ENCODE results near the gene TANC1. TPM values are rescaled to one million over a fixed set of nuclear protein-coding genes. Genes with fewer than 3 reads are reported as not detected.
A peak's percentile ranks its signal among the peaks of the same experiment; 100 is the strongest.

The TANC1 gene
- total RNA-seq, 1 donor from 2014 or later: 56.9 TPM

DNA sequence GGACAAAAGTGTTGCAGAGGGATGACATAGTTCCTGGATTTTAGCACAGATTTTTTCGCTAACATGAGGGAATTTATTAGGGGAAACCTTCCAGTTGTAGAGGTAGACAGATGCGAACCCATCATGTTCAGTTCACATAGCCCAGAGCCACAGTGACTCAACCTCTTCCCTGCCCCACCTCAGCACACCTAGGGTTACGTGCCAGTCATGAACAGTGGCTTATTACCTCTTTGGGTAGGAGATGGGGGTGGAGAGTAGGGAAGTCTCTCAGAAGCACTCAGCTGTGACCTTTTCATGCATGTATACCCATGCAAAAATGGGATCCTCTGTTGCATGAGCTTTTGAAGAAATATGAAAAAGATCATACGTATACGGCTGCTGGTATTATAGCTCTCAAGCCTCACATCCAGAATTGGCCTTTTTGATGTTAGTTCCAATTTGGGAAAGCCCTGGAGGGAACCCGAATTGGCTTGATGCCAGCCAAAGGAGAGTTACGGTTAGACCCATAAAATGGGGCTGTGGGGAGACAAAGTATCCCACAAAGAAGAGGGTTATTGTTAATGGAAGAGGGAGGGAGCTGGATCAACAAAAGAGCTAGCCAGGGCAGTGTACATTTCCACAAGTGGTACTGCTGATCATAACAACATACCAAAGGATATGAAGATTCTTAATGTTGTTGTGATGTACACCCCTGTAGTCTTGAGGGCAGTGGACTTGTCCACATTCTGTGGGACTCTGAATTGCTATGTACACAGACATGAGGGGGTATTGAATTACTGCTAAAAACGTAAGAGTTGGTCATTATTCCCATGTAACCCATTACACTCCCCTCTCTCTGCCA lies 4.9 kb downstream of the TANC1 start:
- H3K4me1 Mint-ChIP-seq (ENCODE audit: unreplicated experiment): peaks cover 39% of the 10 kb centered on the region
- no peak for TF ChIP-seq CTCF (conservative IDR thresholded peaks at IDR 0.05)
- peaks cover 2% of the 10 kb centered on the region for H3K27me3 Mint-ChIP-seq
- peak overlapping the region; percentile 32 for H3K27ac Mint-ChIP-seq
- no peaks in the 10 kb centered on the region for H3K9me3 Mint-ChIP-seq
- DNase-seq (ENCODE audit: extremely low spot score, unreplicated experiment): no peak
- peaks cover 7% of the 10 kb centered on the region for H3K36me3 Mint-ChIP-seq
- H3K4me3 Mint-ChIP-seq: peak overlapping the region; percentile 96

DNA sequence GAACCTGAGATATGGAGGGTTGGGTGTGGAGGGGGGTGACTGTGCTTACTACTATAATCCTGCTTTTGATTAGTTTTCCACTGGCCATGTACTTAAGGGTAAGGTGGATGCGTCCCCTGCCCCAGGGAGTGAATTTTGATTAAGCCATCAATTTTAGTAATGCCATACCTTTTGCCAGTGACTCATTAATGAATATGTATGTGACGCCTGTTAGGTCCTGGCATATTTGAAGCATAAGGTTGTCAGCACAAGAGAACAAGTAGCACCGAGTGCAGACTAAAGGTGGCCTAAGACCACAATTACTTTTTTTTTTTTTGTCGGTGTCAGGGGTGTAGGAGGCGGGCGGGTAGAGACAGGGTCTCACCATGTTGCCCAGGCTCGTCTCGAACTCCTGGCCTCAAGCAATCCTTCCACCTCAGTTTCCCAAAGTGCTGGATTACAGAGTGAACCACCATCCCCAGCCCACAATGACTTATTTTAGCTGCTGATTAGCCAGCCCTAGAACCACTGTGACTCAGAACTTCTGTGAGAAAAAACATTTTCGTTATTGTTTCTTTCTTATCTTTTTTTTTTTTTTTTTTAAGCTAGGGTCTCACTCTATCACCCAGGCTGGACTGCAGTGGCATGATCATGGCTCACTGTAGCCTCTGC lies 7.0 kb downstream of the TANC1 start:
- no peak for TF ChIP-seq CTCF (conservative IDR thresholded peaks at IDR 0.05)
- Mint-ChIP-seq H3K36me3 (peaks cover 7% of the 10 kb centered on the region), H3K4me3 (peak overlapping the region; percentile 29), H3K27me3 (no peaks in the 10 kb centered on the region), H3K9me3 (no peaks in the 10 kb centered on the region), H3K4me1 (ENCODE audit: unreplicated experiment) (peaks cover 46% of the 10 kb centered on the region), H3K27ac (no peak overlapping the region)
- no peak for DNase-seq (ENCODE audit: extremely low spot score, unreplicated experiment)

GRCh38 chr2:158979772-158980171 lies 11.3 kb downstream of the TANC1 start:
- no peak for TF ChIP-seq CTCF (conservative IDR thresholded peaks at IDR 0.05)
- DNase-seq (ENCODE audit: extremely low spot score, unreplicated experiment): no peak
- peaks cover 36% of the 10 kb centered on the region for H3K4me1 Mint-ChIP-seq (ENCODE audit: unreplicated experiment)
- H3K27me3 Mint-ChIP-seq: no peaks in the 10 kb centered on the region
- H3K36me3 Mint-ChIP-seq: peaks cover 6% of the 10 kb centered on the region
- no peak overlapping the region for H3K4me3 Mint-ChIP-seq
- H3K9me3 Mint-ChIP-seq: no peaks in the 10 kb centered on the region
- no peak overlapping the region for H3K27ac Mint-ChIP-seq

DNA sequence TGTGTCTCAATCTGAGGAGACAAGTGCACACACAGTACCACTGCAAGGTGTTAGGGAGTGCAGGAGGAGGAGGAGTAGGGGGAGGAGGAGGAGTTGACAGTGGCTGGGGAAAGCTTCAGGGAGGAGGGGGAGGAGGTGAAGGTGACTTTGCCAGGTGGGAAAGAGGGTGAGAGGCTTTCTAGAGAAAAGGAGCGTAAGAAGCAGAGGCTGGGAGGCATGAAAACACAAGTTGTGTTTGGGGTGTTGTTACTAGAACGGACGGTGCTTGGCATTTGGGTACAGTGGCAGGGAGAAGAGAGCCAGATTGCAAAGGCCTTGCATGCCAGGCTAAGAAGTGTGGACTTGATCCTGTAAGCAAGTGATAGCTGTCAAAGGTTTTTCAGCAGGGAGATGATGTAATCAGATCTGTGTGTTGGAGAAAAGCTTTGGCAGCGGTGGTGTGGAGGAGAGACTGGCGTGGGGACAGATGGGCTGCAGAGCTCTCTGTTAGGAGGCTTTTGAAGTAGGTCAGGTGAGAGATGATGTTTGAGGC lies 16.2 kb downstream of the TANC1 start:
- H3K36me3 Mint-ChIP-seq: no peaks in the 10 kb centered on the region
- peak overlapping the region; percentile 34 for H3K27ac Mint-ChIP-seq
- peaks cover 44% of the 10 kb centered on the region for H3K4me1 Mint-ChIP-seq (ENCODE audit: unreplicated experiment)
- peak overlapping the region; percentile 7 for H3K4me3 Mint-ChIP-seq
- DNase-seq (ENCODE audit: extremely low spot score, unreplicated experiment): no peak
- H3K27me3 Mint-ChIP-seq: no peaks in the 10 kb centered on the region
- TF ChIP-seq CTCF (conservative IDR thresholded peaks at IDR 0.05): no peak
- H3K9me3 Mint-ChIP-seq: no peaks in the 10 kb centered on the region

DNA sequence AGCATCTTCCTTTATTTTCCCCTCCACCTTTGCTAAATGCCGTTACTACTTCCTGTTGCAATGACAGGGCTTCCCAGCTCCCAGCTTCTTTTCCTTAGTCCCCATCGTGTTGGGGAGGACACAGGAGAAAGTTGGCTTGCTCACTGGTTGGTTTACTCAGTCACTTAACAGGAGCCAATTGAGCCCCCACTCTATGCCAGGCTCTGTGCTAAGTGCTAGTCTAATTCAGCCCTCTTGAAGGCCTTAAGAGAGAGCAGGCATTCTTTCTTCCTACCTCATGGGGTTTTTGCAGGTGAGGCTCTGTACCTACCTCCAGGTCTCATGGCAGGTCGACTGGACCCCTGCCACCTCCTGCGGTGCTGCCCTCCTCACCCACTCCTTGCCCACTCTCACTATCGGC lies 20.1 kb downstream of the TANC1 start:
- no peak for DNase-seq (ENCODE audit: extremely low spot score, unreplicated experiment)
- Mint-ChIP-seq H3K4me1 (ENCODE audit: unreplicated experiment) (peaks cover 42% of the 10 kb centered on the region), H3K27me3 (no peaks in the 10 kb centered on the region), H3K4me3 (no peak overlapping the region), H3K36me3 (peaks cover 8% of the 10 kb centered on the region), H3K9me3 (no peaks in the 10 kb centered on the region), H3K27ac (no peak overlapping the region)
- TF ChIP-seq CTCF (conservative IDR thresholded peaks at IDR 0.05): no peak
